Muscle layer of duodenum (tissue), 2 donors: ENCODE measurements around the gene TMEM72.

Source experiments
- H3K27ac ChIP-seq: one replicate; pipeline ENCODE4 v1.7.0; 2013; ENCODE audit warnings: mild to moderate bottlenecking, low read length
- H3K27me3 ChIP-seq: one replicate; pipeline ENCODE4 v1.7.0; 2013; ENCODE audit warnings: low read depth, mild to moderate bottlenecking, control low read depth, low read length
- H3K36me3 ChIP-seq, 2 donors: one replicate each; pipeline ENCODE4 v1.7.0; 2013; ENCODE audit warnings: low read length in 2 of 2, control low read depth in 1 of 2, mild to moderate bottlenecking in 1 of 2; ENCODE audit not compliant: insufficient read depth in 2 of 2, control insufficient read depth in 1 of 2
- H3K4me1 ChIP-seq, 2 donors: one replicate each; pipeline ENCODE4 v1.7.0; 2013; ENCODE audit warnings: low read length in 2 of 2, mild to moderate bottlenecking in 2 of 2, control low read depth in 1 of 2, moderate library complexity in 1 of 2; ENCODE audit not compliant: insufficient read depth in 2 of 2, control insufficient read depth in 1 of 2
- H3K4me3 ChIP-seq, 2 donors: one replicate each; pipeline ENCODE4 v1.7.0; 2013; ENCODE audit warnings: low read length in 2 of 2, low read depth in 1 of 2, mild to moderate bottlenecking in 1 of 2
- H3K9me3 ChIP-seq, 2 donors: one replicate each; pipeline ENCODE4 v1.7.0; 2013; ENCODE audit warnings: low read length in 2 of 2, control low read depth in 1 of 2, mild to moderate bottlenecking in 1 of 2; ENCODE audit not compliant: control insufficient read depth in 1 of 2
- donor health status: healthy.

Gene TMEM72

GRCh38 chr10:44973323-44974081, 62.4 kb downstream of the TMEM72 start:
- H3K9me3 ChIP-seq = no peaks in the 10 kb centered on the region
- no peaks in the 10 kb centered on the region for H3K27me3 ChIP-seq
- peaks cover 27 to 31% of the 10 kb centered on the region in 2 donors for H3K4me1 ChIP-seq
- H3K27ac ChIP-seq = peak overlapping the region; percentile 80
- no peak overlapping the region for H3K4me3 ChIP-seq
- peaks cover 31 to 36% of the 10 kb centered on the region in 2 donors for H3K36me3 ChIP-seq

- Histone ChIP-seq H3K27me3 (no peaks in the 10 kb centered on the region), H3K4me3 (peak overlapping the region; percentile 60 to 72), H3K4me1 (peaks cover 31 to 34% of the 10 kb centered on the region in 2 donors), H3K36me3 (peaks cover 31 to 36% of the 10 kb centered on the region in 2 donors), H3K9me3 (no peaks in the 10 kb centered on the region), H3K27ac (peak overlapping the region; percentile 80)
Measured at GRCh38 chr10:44974082-44974627, 63.0 kb downstream of the TMEM72 start.

GRCh38 chr10:44974628-44975430, 63.7 kb downstream of the TMEM72 start:
- peak overlapping the region; percentile 80 for H3K27ac ChIP-seq
- peaks cover 30 to 41% of the 10 kb centered on the region in 2 donors for H3K4me1 ChIP-seq
- no peaks in the 10 kb centered on the region for H3K9me3 ChIP-seq
- H3K4me3 ChIP-seq = peak overlapping the region; percentile 60 to 72
- H3K36me3 ChIP-seq = peaks cover 31 to 32% of the 10 kb centered on the region in 2 donors
- H3K27me3 ChIP-seq = no peaks in the 10 kb centered on the region

GRCh38 chr10:44975431-44976331, 64.5 kb downstream of the TMEM72 start:
- no peaks in the 10 kb centered on the region for H3K27me3 ChIP-seq
- peak overlapping the region; percentile 76 to 81 for H3K4me3 ChIP-seq
- H3K9me3 ChIP-seq = no peaks in the 10 kb centered on the region
- peak overlapping the region; percentile 90 for H3K27ac ChIP-seq
- peaks cover 22 to 29% of the 10 kb centered on the region in 2 donors for H3K36me3 ChIP-seq
- H3K4me1 ChIP-seq = peaks cover 35 to 49% of the 10 kb centered on the region in 2 donors

- Histone ChIP-seq H3K36me3 (peaks cover 14 to 20% of the 10 kb centered on the region in 2 donors), H3K27me3 (no peaks in the 10 kb centered on the region), H3K9me3 (no peaks in the 10 kb centered on the region), H3K4me1 (peaks cover 40 to 58% of the 10 kb centered on the region in 2 donors), H3K27ac (peak overlapping the region; percentile 90), H3K4me3 (peak overlapping the region; percentile 76 to 81)
Measured at GRCh38 chr10:44976352-44977198, 65.4 kb downstream of the TMEM72 start.

- H3K27me3 ChIP-seq = no peaks in the 10 kb centered on the region
- peaks cover 40 to 67% of the 10 kb centered on the region in 2 donors for H3K4me1 ChIP-seq
- peak overlapping the region; percentile 90 for H3K27ac ChIP-seq
- no peaks in the 10 kb centered on the region for H3K9me3 ChIP-seq
- H3K4me3 ChIP-seq = peak overlapping the region; percentile 76 to 81
- H3K36me3 ChIP-seq = peaks cover 6 to 11% of the 10 kb centered on the region in 2 donors
Measured at GRCh38 chr10:44977287-44978212, 66.4 kb downstream of the TMEM72 start.

GRCh38 chr10:44978213-44978569, 67.1 kb downstream of the TMEM72 start:
- Histone ChIP-seq H3K36me3 (peaks cover 6 to 12% of the 10 kb centered on the region in 2 donors), H3K4me3 (peak overlapping the region; percentile 76 to 81), H3K27ac (peak overlapping the region; percentile 90), H3K27me3 (no peaks in the 10 kb centered on the region), H3K4me1 (peaks cover 40 to 71% of the 10 kb centered on the region in 2 donors), H3K9me3 (no peaks in the 10 kb centered on the region)

GRCh38 chr10:44978570-44979280, 67.6 kb downstream of the TMEM72 start, which contains the start of gene DEPP1:
Gene DEPP1 (minus strand): TSS chr10:44978809. CDS start chr10:44978030, 779 bp downstream.
- Histone ChIP-seq H3K27me3 (no peaks in the 10 kb centered on the region), H3K4me3 (peak within 1 kb of the TSS; percentile 76 to 81), H3K36me3 (peaks cover 7 to 12% of the 10 kb centered on the region in 2 donors), H3K9me3 (no peaks in the 10 kb centered on the region), H3K4me1 (peaks cover 37 to 67% of the 10 kb centered on the region in 2 donors), H3K27ac (peak within 1 kb of the TSS; percentile 90)
